GM12878 (cell line): Measurements from ENCODE around the gene ZMYND10. TPM values are rescaled to one million over a fixed set of nuclear protein-coding genes. Genes with fewer than 3 reads are reported as not detected.

Experiments
- ATAC-seq: fragments of 200-7000 bp; cut with Tn5 transposase; 3 replicates; pipeline ENCODE4 v1.9.1; 2020; ENCODE audit warnings: mild to moderate bottlenecking, moderate library complexity
- BruUV-seq: library from RNA; stranded (reverse); fragments of 400-500 nt; replicated peaks from 2 replicates; lab custom pipeline; 2021; lab: Mats Ljungman, UMichigan
- CTCF ChIA-PET: fragments of 300-600 bp; sonication (Branson Sonifier 250); formaldehyde crosslinking; extraction: SDS; loops from one replicate; lab custom pipeline; 2021; ENCODE audit warnings: inconsistent platforms; lab: Yijun Ruan, JAX
- POLR2A ChIA-PET: fragments of 350-600 bp; formaldehyde crosslinking; extraction: SDS; loops from one replicate; lab custom pipeline; 2021; ENCODE audit warnings: inconsistent platforms; lab: Charles Lee
- RAD21 ChIA-PET: fragments of 300-600 bp; sonication (Branson Sonifier 250); formaldehyde crosslinking; loops from one replicate; lab custom pipeline; 2023; ENCODE audit warnings: antibody characterized with exemption; ENCODE audit not compliant: unreplicated experiment; lab: Charles Lee
- SMC1A ChIA-PET: fragments of 300-600 bp; sonication (Branson Sonifier 250); formaldehyde crosslinking; loops from one replicate; lab custom pipeline; 2023; ENCODE audit not compliant: unreplicated experiment, uncharacterized antibody; lab: Charles Lee
- DNase-seq: peaks from one replicate; pipeline ENCODE4 v3.0.0-alpha.2; 2011; ENCODE audit warnings: low read depth, low spot score
- FAIRE-seq: peaks from 3 replicates; lab custom pipeline; 2011; peaks lifted over from hg19 to GRCh38; lab: Jason Lieb, UNC
- H2AFZ ChIP-seq: 2 replicates; pipeline ENCODE4 v1.6.0; 2011; ENCODE audit warnings: low read depth, low read length, control low read depth; ENCODE audit not compliant: control insufficient read depth
- H3K27ac ChIP-seq: 2 replicates; pipeline ENCODE4 v1.5.1; 2011; ENCODE audit warnings: control low read depth; ENCODE audit not compliant: control insufficient read depth, insufficient read depth
- H3K27me3 ChIP-seq, 2 experiments: replicated peaks in 1 of 2; 2 replicates each; pipeline versions ENCODE4 v1.6.0 to v1.6.1; 2011; ENCODE audit warnings: low read length in 1 of 2; ENCODE audit not compliant: control insufficient read depth in 2 of 2, insufficient read depth in 2 of 2
- H3K36me3 ChIP-seq, 2 experiments: 2 replicates each; pipeline ENCODE4 v1.5.1; 2011; ENCODE audit warnings: low read length in 1 of 2; ENCODE audit not compliant: control insufficient read depth in 2 of 2, insufficient read depth in 2 of 2
- H3K4me1 ChIP-seq: 2 replicates; pipeline ENCODE4 v1.6.1; 2011; ENCODE audit warnings: mild to moderate bottlenecking, low read length, moderate library complexity, mixed read lengths; ENCODE audit not compliant: control insufficient read depth, insufficient read depth
- H3K4me2 ChIP-seq: 2 replicates; pipeline ENCODE4 v1.6.0; 2011; ENCODE audit warnings: control low read depth; ENCODE audit not compliant: control insufficient read depth, insufficient read depth
- H3K4me3 ChIP-seq: fragments of 200-600 bp; sonication (generic); 2 replicates; pipeline ENCODE4 v1.5.1; 2016
- H3K79me2 ChIP-seq: 2 replicates; pipeline ENCODE4 v1.6.0; 2011; ENCODE audit warnings: low read length; ENCODE audit not compliant: control insufficient read depth, insufficient read depth
- H3K9ac ChIP-seq: 2 replicates; pipeline ENCODE4 v1.8.0; 2011; ENCODE audit warnings: low read length, control low read depth, mixed read lengths; ENCODE audit not compliant: control insufficient read depth, insufficient read depth
- H3K9me3 ChIP-seq: replicated peaks from 3 replicates; pipeline ENCODE4 v1.5.1; 2011; ENCODE audit warnings: mild to moderate bottlenecking, low read length; ENCODE audit not compliant: control insufficient read depth, insufficient read depth
- H4K20me1 ChIP-seq: 2 replicates; pipeline ENCODE4 v1.6.0; 2011; ENCODE audit not compliant: control insufficient read depth, insufficient read depth
- ATF7 ChIP-seq: fragments of 450-650 bp; IDR thresholded peaks from 2 replicates; pipeline ENCODE4 v1.6.1; 2016; ENCODE audit warnings: low read depth, mild to moderate bottlenecking
- FOXM1 ChIP-seq: IDR thresholded peaks from 2 replicates; pipeline ENCODE4 v1.6.1; 2012; ENCODE audit warnings: low read depth, mild to moderate bottlenecking, inconsistent platforms, low read length, moderate library complexity
- MYB ChIP-seq: fragments of 150-350 bp; IDR thresholded peaks from 2 replicates; pipeline ENCODE4 v1.6.1; 2014; ENCODE audit warnings: mild to moderate bottlenecking, low read depth, low read length, borderline replicate concordance
- ZNF207 ChIP-seq: fragments of 450-650 bp; IDR thresholded peaks from 2 replicates; pipeline ENCODE4 v1.6.1; 2014; ENCODE audit warnings: antibody characterized with exemption, mild to moderate bottlenecking, borderline replicate concordance
- WGBS: methylation state at CpG from one replicate; pipeline ENCODE4 v1.1.6; 2016; ENCODE audit warnings: low lambda C conversion rate; ENCODE audit not compliant: insufficient replicate concordance, insufficient coverage; ENCODE audit errors: missing lambda C conversion rate; 5-methylcytosine and 5-hydroxymethylcytosine counted together
- in situ Hi-C: fragments of 300-500 bp; cut with MboI; formaldehyde crosslinking; loops from 9 replicates; pipeline ENCODE4 v1.14.3; 2018; ENCODE audit warnings: mixed read lengths
- intact Hi-C: fragments of 100-400 bp; cut with micrococcal nuclease; formaldehyde crosslinking; loops from one replicate; pipeline ENCODE4 v1.14.2; 2022; ENCODE audit not compliant: unreplicated experiment
- polyA plus RNA-seq, 11 experiments: library from polyadenylated mRNA; depleted of rRNA in 4 of 11; unstranded in 6 of 11; stranded (reverse) in 5 of 11; fragments of >200 nt; fragmentation: Nextera tagmentation in 4 of 11; fragmentation: Illumina TruSeq in 1 of 11; extraction: Ambion mirVana in 4 of 11; extraction: Trizol in 1 of 11; gene quantifications; 1 replicate in 1 of 11; 2 replicates in 10 of 11; pipeline versions ENCODE4 v1.2.1 to v1.2.3, GENCODE V29; 2011 to 2016; ENCODE audit warnings: inconsistent platforms in 2 of 11, missing spikeins in 2 of 11, low read depth in 1 of 11
- total RNA-seq, 4 experiments: library from RNA; depleted of rRNA in 3 of 4; stranded (reverse); fragments of >200 nt in 3 of 4; fragmentation: Illumina TruSeq in 1 of 4; extraction: Trizol in 1 of 4; gene quantifications; 2 replicates each; pipeline versions ENCODE4 v1.2.1 to v1.2.3, GENCODE V29; 2013 to 2021
- TF ChIP-seq, protein P1 (sequence below): IDR thresholded peaks from 2 replicates; pipeline ENCODE4 v1.6.1; 2012; ENCODE audit warnings: low read length, inconsistent platforms
- TF ChIP-seq, protein P2 (sequence below): IDR thresholded peaks from 2 replicates; pipeline ENCODE4 v1.6.1; 2011; ENCODE audit warnings: borderline replicate concordance, low read depth, mild to moderate bottlenecking, moderate library complexity, low read length; ENCODE audit not compliant: insufficient read depth, poor library complexity, severe bottlenecking
- TF ChIP-seq, protein P3 (sequence below): fragments of 450-650 bp; IDR thresholded peaks from 2 replicates; pipeline ENCODE4 v1.6.1; 2018; ENCODE audit warnings: borderline replicate concordance, mild to moderate bottlenecking; ENCODE audit not compliant: partially characterized antibody

ZMYND10 gene
- total and polyA plus RNA-seq, 10 of the 15 experiments (the other 5 are each of a cell fraction or from before 2014, with no cell fraction given): 0.11 to 1.0 (median 0.37) TPM

DNA sequence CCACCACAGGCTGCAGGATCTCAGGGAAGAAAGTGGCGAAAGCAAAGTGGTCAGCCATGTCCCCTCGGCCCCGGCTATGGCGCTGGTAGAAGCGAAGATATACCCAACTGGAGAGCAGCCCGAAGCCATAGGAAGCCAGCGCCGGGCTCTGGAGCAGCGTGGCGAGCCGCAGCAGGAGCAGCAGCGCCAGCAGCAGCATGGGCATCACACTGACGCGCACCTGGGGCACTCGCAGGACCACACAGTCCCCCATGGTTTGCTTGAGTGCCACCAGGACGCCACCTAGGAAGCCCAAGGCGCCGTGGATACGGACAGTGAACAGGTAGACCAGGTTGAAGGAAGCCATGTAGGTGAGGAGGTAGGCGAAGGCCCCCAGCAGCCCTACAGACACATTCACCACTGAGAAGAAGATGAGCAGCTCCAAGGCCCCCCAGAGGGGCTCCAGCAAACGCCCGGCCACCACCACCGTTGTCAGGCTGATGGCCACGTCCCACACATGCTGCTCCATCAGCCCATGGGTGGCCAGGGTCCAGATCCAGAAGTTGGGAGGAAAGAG is 12.9 kb upstream of the ZMYND10 start:
- ATAC-seq (no peak), FAIRE-seq (no peak), DNase-seq (no peak)
- peaks cover 2% of the 10 kb centered on the region; the same call in 1 of the 2 replicates for H4K20me1 ChIP-seq
- SMC1A ChIA-PET: no interaction called here
- RAD21 ChIA-PET: no interaction called here
- peak overlapping the region; percentile 78 for H3K4me3 ChIP-seq
- peak overlapping the region; percentile 97 for H3K4me2 ChIP-seq
- H3K9me3 ChIP-seq: no peaks in the 10 kb centered on the region
- TF ChIP-seq ZNF207: no peak
- no peak for TF ChIP-seq MYB
- TF ChIP-seq, protein P1, sequence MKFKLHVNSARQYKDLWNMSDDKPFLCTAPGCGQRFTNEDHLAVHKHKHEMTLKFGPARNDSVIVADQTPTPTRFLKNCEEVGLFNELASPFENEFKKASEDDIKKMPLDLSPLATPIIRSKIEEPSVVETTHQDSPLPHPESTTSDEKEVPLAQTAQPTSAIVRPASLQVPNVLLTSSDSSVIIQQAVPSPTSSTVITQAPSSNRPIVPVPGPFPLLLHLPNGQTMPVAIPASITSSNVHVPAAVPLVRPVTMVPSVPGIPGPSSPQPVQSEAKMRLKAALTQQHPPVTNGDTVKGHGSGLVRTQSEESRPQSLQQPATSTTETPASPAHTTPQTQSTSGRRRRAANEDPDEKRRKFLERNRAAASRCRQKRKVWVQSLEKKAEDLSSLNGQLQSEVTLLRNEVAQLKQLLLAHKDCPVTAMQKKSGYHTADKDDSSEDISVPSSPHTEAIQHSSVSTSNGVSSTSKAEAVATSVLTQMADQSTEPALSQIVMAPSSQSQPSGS: no peak
- TF ChIP-seq, all 136 proteins: peak for 0
- BruUV-seq: no TSS peak
- Histone ChIP-seq H3K9ac (peak overlapping the region; percentile 85), H3K36me3 (peaks cover 6 to 21% of the 10 kb centered on the region in 2 experiments; a peak in 2 of 4 replicates), H3K79me2 (peaks cover 33% of the 10 kb centered on the region), H3K4me1 (peaks cover 18% of the 10 kb centered on the region), H2AFZ (no peak overlapping the region), H3K27ac (peak overlapping the region; percentile 63), H3K27me3 (no peaks in the 10 kb centered on the region)
- 51% methylated on average over 24 of the region's 24 CpGs for WGBS
- ChIA-PET CTCF (interaction anchor here (2.9 kb wide), 1 partner anchor 10 kb away, joined by 22 read pairs; no protein-coding TSS in a partner anchor), POLR2A (interaction anchor here (2.5 kb wide), 1 partner anchor 21 kb away, joined by 8 read pairs; no protein-coding TSS in a partner anchor)
- intact Hi-C loops (no loop called here), in situ Hi-C loops (loop anchor here (10.0 kb wide), 1 partner anchor 1026 kb away; the partner anchor contains the start of gene MANF)

DNA sequence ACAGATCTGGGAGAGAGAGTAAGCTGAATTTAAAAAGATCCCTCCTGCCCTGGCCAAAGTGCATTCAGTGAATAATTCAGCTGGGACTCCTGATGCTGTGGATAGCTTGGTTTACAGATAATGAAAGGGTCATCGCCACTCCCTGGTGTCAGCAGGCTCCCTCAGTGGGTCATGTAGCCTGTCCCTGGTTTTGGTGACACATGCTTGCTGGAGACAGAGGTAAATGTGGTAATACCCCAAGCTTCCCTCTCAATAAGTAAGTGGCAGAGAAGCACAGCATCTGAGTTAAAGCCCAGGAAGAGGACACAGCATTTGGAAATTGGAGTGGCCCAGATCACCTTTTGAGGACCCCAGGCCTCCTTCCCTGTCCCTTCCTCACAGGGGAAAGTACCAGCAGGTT is 11.9 kb upstream of the ZMYND10 start:
- 94% methylated on average over 1 of the region's 1 CpG for WGBS
- Histone ChIP-seq H3K9ac (peak overlapping the region; percentile 85), H3K4me1 (peaks cover 18% of the 10 kb centered on the region), H2AFZ (no peak overlapping the region), H3K4me3 (peak overlapping the region; percentile 78), H4K20me1 (peaks cover 2% of the 10 kb centered on the region; the same call in 1 of the 2 replicates), H3K9me3 (no peaks in the 10 kb centered on the region), H3K27me3 (no peaks in the 10 kb centered on the region), H3K27ac (0 out of 2 replicates have a peak overlapping the region, but pooled peaks have one; percentile 9), H3K79me2 (peaks cover 33% of the 10 kb centered on the region), H3K4me2 (peak overlapping the region; percentile 97), H3K36me3 (peaks cover 8 to 26% of the 10 kb centered on the region in 2 experiments; a peak in 2 of 4 replicates)
- FAIRE-seq (no peak), DNase-seq (no peak), ATAC-seq (no peak)
- in situ Hi-C loops (loop anchor here (10.0 kb wide), 1 partner anchor 1027 kb away; the partner anchor contains the start of gene MANF), intact Hi-C loops (no loop called here)
- RAD21 ChIA-PET: interaction anchor here (1.9 kb wide), 1 partner anchor 21 kb away, joined by 6 read pairs; no protein-coding TSS in a partner anchor
- POLR2A ChIA-PET: interaction anchor here (1.6 to 2.5 kb wide), 2 partner anchors 17 to 20 kb away, joined by 3 to 8 read pairs; partner anchors contain the start of gene RASSF1
- CTCF ChIA-PET: interaction anchor here (1.3 to 2.9 kb wide), 2 partner anchors 9 to 212 kb away, joined by 4 to 22 read pairs; partner anchors contain the start of gene HEMK1
- SMC1A ChIA-PET: interaction anchor here (1.4 to 1.7 kb wide), 2 partner anchors 10 to 20 kb away, joined by 8 read pairs; no protein-coding TSS in a partner anchor
- BruUV-seq: no TSS peak
- TF ChIP-seq, protein P2, sequence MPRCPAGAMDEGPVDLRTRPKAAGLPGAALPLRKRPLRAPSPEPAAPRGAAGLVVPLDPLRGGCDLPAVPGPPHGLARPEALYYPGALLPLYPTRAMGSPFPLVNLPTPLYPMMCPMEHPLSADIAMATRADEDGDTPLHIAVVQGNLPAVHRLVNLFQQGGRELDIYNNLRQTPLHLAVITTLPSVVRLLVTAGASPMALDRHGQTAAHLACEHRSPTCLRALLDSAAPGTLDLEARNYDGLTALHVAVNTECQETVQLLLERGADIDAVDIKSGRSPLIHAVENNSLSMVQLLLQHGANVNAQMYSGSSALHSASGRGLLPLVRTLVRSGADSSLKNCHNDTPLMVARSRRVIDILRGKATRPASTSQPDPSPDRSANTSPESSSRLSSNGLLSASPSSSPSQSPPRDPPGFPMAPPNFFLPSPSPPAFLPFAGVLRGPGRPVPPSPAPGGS: no peak
- TF ChIP-seq ATF7 (no peak), FOXM1 (no peak)
- TF ChIP-seq, protein P3, sequence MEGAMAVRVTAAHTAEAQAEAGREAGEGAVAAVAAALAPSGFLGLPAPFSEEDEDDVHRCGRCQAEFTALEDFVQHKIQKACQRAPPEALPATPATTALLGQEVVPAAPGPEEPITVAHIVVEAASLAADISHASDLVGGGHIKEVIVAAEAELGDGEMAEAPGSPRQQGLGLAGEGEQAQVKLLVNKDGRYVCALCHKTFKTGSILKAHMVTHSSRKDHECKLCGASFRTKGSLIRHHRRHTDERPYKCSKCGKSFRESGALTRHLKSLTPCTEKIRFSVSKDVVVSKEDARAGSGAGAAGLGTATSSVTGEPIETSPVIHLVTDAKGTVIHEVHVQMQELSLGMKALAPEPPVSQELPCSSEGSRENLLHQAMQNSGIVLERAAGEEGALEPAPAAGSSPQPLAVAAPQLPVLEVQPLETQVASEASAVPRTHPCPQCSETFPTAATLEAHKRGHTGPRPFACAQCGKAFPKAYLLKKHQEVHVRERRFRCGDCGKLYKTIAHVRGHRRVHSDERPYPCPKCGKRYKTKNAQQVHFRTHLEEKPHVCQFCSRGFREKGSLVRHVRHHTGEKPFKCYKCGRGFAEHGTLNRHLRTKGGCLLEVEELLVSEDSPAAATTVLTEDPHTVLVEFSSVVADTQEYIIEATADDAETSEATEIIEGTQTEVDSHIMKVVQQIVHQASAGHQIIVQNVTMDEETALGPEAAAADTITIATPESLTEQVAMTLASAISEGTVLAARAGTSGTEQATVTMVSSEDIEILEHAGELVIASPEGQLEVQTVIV: no peak
